ENCODE data around the gene ANKRD11.

The ANKRD11 gene

DNA sequence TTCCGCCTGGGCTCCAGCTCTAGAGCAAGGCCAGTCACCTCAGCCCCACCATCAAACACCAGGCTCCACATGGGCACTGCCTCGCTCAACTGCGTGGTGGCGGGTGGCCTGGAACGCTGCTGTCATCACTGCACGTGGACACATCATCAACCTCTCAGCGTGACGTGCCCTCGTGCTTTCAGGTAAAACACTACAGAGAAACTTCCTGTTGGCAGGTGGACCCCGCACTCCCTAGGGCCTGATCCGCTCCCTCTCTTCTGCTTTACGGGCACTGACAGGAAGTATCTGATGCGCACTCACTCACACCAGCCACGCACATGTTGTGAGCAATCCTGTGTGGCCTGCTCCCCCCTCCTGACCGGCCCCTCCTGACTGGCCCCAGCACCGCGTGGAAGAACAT lies 87.4 kb downstream of the ANKRD11 start:
- TF ChIP-seq, protein P1, sequence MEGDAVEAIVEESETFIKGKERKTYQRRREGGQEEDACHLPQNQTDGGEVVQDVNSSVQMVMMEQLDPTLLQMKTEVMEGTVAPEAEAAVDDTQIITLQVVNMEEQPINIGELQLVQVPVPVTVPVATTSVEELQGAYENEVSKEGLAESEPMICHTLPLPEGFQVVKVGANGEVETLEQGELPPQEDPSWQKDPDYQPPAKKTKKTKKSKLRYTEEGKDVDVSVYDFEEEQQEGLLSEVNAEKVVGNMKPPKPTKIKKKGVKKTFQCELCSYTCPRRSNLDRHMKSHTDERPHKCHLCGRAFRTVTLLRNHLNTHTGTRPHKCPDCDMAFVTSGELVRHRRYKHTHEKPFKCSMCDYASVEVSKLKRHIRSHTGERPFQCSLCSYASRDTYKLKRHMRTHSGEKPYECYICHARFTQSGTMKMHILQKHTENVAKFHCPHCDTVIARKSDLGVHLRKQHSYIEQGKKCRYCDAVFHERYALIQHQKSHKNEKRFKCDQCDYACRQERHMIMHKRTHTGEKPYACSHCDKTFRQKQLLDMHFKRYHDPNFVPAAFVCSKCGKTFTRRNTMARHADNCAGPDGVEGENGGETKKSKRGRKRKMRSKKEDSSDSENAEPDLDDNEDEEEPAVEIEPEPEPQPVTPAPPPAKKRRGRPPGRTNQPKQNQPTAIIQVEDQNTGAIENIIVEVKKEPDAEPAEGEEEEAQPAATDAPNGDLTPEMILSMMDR (IDR thresholded peaks at IDR 0.05; ENCODE audit: extremely low read depth, insufficient read depth, missing control alignments) = no peak
- DNase-seq (ENCODE audit: low spot score) = no peak
- in situ Hi-C loops (cut with MboI; ENCODE audit: low pct_unique_long_range_greater_than_20kb, low sequenced_read_pairs, unreplicated experiment) = no loop called here

DNA sequence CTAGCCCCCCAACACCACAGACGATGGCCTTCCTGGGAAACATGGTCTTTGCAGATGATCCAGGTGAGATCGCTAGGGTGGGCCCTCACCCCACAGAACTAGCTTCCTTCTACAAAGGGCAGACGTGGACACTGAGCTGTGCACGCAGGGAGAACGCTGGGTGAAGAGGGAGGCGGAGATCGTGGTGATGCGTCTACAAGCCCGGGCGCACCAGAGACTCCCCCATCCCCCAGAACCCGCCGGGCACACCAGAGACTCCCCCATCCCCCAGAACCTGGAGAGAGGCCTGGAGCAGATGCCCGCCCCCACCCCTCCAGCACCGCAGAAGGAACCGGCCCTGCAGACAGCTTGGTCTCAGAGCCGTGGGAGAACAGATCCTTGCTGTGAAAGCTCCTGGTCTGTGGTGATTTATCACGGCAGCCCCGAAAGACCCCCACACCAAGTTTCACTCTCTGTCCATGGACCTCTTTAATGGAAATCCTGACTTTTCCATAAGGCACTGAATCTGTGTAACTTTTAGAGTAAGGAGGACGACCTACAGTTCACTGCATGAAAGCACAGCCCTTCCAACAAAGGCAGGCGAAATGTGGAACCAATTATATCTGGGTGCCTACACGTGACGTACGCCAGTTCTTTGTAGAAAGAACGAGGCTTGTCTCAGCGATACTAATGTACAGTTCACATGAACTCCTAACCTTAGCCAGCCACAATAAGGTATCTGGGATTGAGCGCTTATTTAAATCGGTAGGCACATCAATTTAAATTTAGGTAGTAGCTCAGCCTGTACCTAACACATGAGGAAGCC lies 88.5 kb downstream of the ANKRD11 start:
- in situ Hi-C loops (cut with MboI; ENCODE audit: low pct_unique_long_range_greater_than_20kb, low sequenced_read_pairs, unreplicated experiment) = no loop called here
- no peak for DNase-seq (ENCODE audit: low spot score)
- TF ChIP-seq, protein P1 (IDR thresholded peaks at IDR 0.05; ENCODE audit: extremely low read depth, insufficient read depth, missing control alignments) = no peak

DNA sequence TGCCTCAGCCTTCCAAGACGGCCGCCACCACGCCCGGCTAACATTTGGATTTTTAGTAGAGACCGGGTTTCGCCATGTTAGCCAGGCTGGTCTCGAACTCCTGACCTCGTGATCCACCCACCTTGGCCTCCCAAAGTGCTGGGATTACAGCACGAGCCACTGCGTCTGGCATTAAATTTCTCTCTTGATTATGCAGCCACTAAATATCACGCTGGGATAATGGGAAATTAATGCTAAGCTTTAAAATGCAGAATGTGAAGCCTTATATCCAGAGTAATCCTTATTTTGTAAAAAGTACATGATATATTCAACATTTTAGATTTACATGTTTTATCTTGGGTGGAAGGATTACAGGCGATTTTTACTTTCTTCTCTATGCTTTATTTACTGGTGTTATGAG lies 89.2 kb downstream of the ANKRD11 start:
- no peak for DNase-seq (ENCODE audit: low spot score)
- TF ChIP-seq, protein P1 (IDR thresholded peaks at IDR 0.05; ENCODE audit: extremely low read depth, insufficient read depth, missing control alignments) = no peak
- in situ Hi-C loops (cut with MboI; ENCODE audit: low pct_unique_long_range_greater_than_20kb, low sequenced_read_pairs, unreplicated experiment) = no loop called here

DNA sequence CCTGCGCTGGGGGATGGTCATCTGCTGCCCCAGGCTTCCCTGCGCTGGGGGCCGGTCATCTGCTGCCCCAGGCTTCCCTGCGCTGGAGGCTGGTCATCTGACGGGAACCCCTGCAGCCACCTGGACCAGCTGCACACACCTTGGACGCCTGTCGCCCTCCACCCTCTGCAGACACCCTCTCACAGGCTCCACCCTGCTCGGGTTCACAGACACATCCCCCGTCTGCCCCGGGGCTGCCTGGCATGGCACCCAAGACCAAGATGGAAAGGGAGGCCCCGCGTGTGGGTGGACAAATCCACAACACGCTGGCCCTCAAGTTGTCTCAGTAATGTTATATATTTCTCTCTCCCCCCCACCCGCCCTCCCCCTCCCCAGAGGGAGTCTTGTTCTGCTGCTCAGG lies 89.6 kb downstream of the ANKRD11 start:
- in situ Hi-C loops (cut with MboI; ENCODE audit: low pct_unique_long_range_greater_than_20kb, low sequenced_read_pairs, unreplicated experiment) = no loop called here
- DNase-seq (ENCODE audit: low spot score) = no peak

DNA sequence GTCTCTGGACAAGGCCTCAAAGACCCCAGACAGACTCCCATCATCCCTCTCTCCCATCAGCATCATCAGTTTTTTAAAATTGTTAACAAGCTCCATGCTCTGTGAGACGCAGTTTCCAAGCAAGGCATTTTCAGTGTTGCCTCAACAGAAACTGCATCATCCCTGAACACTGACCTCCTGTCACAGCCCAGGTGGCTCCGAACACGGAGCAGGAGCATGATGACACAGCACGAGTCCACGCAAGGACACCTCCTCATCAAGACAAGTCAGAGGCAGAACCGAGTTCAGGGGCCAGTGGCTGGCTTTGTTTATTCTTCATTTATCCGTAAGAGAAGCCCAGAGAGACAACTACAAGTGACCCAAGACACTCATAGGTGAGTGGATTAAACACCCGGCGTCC lies 91.4 kb downstream of the ANKRD11 start:
- in situ Hi-C loops (cut with MboI; ENCODE audit: low pct_unique_long_range_greater_than_20kb, low sequenced_read_pairs, unreplicated experiment) = no loop called here
- TF ChIP-seq, protein P1 (IDR thresholded peaks at IDR 0.05; ENCODE audit: extremely low read depth, insufficient read depth, missing control alignments) = no peak
- no peak for DNase-seq (ENCODE audit: low spot score)

More for the DNA sequence above, 89.6 kb downstream of the ANKRD11 start:
- TF ChIP-seq, protein P1 (IDR thresholded peaks at IDR 0.05; ENCODE audit: extremely low read depth, insufficient read depth, missing control alignments) = no peak

DNA sequence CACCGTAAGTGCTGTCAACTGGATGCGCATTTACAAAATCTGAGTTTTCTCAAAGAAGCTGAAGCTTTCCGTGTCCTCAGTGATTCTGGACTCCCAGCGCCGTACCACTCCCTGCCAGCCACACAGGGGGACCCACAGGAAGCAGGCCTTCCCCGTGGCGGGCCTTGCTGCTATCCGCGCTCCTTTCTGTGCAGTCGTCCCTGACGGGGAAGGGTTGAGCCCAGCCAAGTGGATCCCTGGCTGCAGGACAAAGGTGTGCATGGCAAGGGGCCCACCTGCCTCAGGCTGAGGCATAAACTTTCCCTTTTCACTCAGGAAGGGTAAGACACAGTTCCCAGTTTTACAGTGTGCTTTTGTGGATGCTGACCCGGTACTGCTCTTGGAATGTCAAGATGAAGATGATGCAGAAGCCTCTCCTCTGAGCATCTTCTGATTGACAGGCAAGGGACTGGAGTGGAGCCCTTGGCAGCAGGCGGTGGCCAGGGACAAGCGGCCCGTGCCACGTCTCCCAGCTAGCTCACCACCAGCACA lies 93.0 kb downstream of the ANKRD11 start:
- TF ChIP-seq, protein P1 (IDR thresholded peaks at IDR 0.05; ENCODE audit: extremely low read depth, insufficient read depth, missing control alignments) = no peak
- no peak for DNase-seq (ENCODE audit: low spot score)
- in situ Hi-C loops (cut with MboI; ENCODE audit: low pct_unique_long_range_greater_than_20kb, low sequenced_read_pairs, unreplicated experiment) = no loop called here
